ENCODE results near the gene MTUS2.

GRCh38 chr13:28826368-28826767, 6.2 kb downstream of the MTUS2 start:
- TF ChIP-seq EZH2 (IDR thresholded peaks at IDR 0.05; ENCODE audit: borderline replicate concordance, low read depth, low read length, severe bottlenecking) = no peak
- TF ChIP-seq, protein P1, sequence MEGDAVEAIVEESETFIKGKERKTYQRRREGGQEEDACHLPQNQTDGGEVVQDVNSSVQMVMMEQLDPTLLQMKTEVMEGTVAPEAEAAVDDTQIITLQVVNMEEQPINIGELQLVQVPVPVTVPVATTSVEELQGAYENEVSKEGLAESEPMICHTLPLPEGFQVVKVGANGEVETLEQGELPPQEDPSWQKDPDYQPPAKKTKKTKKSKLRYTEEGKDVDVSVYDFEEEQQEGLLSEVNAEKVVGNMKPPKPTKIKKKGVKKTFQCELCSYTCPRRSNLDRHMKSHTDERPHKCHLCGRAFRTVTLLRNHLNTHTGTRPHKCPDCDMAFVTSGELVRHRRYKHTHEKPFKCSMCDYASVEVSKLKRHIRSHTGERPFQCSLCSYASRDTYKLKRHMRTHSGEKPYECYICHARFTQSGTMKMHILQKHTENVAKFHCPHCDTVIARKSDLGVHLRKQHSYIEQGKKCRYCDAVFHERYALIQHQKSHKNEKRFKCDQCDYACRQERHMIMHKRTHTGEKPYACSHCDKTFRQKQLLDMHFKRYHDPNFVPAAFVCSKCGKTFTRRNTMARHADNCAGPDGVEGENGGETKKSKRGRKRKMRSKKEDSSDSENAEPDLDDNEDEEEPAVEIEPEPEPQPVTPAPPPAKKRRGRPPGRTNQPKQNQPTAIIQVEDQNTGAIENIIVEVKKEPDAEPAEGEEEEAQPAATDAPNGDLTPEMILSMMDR (IDR thresholded peaks at IDR 0.05; ENCODE audit: borderline replicate concordance, extremely low read depth, low read length, poor library complexity, severe bottlenecking) = no peak

All from DND-41 (cell line).